ENCODE results near the gene ARHGAP31.

The ARHGAP31 gene

GRCh38 chr3:119453822-119454221 lies 159.6 kb downstream of the ARHGAP31 start:
- no peak for DNase-seq

GRCh38 chr3:119456469-119456868 lies 162.3 kb downstream of the ARHGAP31 start:
- DNase-seq = no peak

- no peak for DNase-seq
Observed at GRCh38 chr3:119457246-119457645, 163.1 kb downstream of the ARHGAP31 start.

GRCh38 chr3:119463171-119464169 lies 169.3 kb downstream of the ARHGAP31 start, which contains the start of gene TMEM39A:
TMEM39A (minus strand) TSS chr3:119463615; CDS start chr3:119462074, 1,541 bp downstream.
- peak; percentile 97 for DNase-seq

GRCh38 chr3:119468041-119468440 lies 173.9 kb downstream of the ARHGAP31 start:
- no peak for DNase-seq

- DNase-seq = no peak
Observed at GRCh38 chr3:119469418-119470189, 175.4 kb downstream of the ARHGAP31 start.

Data from DMS79 treated with DMSO at 0.1 percent for 48 hours (cell line).